Measurements from ENCODE around the gene YBX2.
"Not testable (repeated sequence)": the region's sequence is repeated elsewhere in the genome, so short reads cannot be mapped to it uniquely, and the experiment has no call there.

The YBX2 gene

GRCh38 chr17:7294614-7295153, at the start of gene YBX2:
Gene YBX2 (minus strand): TSS chr17:7294639. CDS start chr17:7294500, 139 bp downstream.
- Mint-ChIP-seq H3K27me3 (ENCODE audit: low read depth) (peaks cover 34% of the 10 kb centered on the region), H3K4me3 (peak within 1 kb of the TSS; percentile 82), H3K4me1 (ENCODE audit: low read depth) (peaks cover 20% of the 10 kb centered on the region), H3K9me3 (no peaks in the 10 kb centered on the region), H3K36me3 (ENCODE audit: low read depth) (no peaks in the 10 kb centered on the region), H3K27ac (peak within 1 kb of the TSS; percentile 60)
- peak; percentile 86 for DNase-seq (ENCODE audit: low spot score)

GRCh38 chr17:7343250-7343649, 48.8 kb upstream of the YBX2 start:
- Mint-ChIP-seq H3K9me3 (no peaks in the 10 kb centered on the region), H3K4me3 (no peak overlapping the region), H3K27me3 (ENCODE audit: low read depth) (no peaks in the 10 kb centered on the region), H3K27ac (no peak overlapping the region), H3K4me1 (ENCODE audit: low read depth) (peaks cover 9% of the 10 kb centered on the region), H3K36me3 (ENCODE audit: low read depth) (peaks cover 52% of the 10 kb centered on the region)
- DNase-seq (ENCODE audit: low spot score), result no peak

- Mint-ChIP-seq H3K27me3 (ENCODE audit: low read depth) (no peaks in the 10 kb centered on the region), H3K4me1 (ENCODE audit: low read depth) (peaks cover 20% of the 10 kb centered on the region), H3K27ac (no peak overlapping the region), H3K4me3 (no peak overlapping the region), H3K9me3 (no peaks in the 10 kb centered on the region), H3K36me3 (ENCODE audit: low read depth) (peaks cover 53% of the 10 kb centered on the region)
- no peak for DNase-seq (ENCODE audit: low spot score)
These were observed 47.4 kb upstream of the YBX2 start for GRCh38 chr17:7341842-7342241.

GRCh38 chr17:7340179-7340578, 45.7 kb upstream of the YBX2 start:
- H3K36me3 Mint-ChIP-seq (ENCODE audit: low read depth), result peaks cover 49% of the 10 kb centered on the region
- no peak overlapping the region for H3K27ac Mint-ChIP-seq
- DNase-seq (ENCODE audit: low spot score), result no peak
- H3K9me3 Mint-ChIP-seq, result no peaks in the 10 kb centered on the region
- peaks cover 31% of the 10 kb centered on the region for H3K4me1 Mint-ChIP-seq (ENCODE audit: low read depth)
- no peak overlapping the region for H3K4me3 Mint-ChIP-seq
- no peaks in the 10 kb centered on the region for H3K27me3 Mint-ChIP-seq (ENCODE audit: low read depth)

- not testable (repeated sequence) for H3K9me3 Mint-ChIP-seq; H3K27me3 Mint-ChIP-seq (ENCODE audit: low read depth); DNase-seq (ENCODE audit: low spot score)
- Mint-ChIP-seq H3K4me3 (peak overlapping the region; percentile 95), H3K4me1 (ENCODE audit: low read depth) (peaks cover 43% of the 10 kb centered on the region), H3K36me3 (ENCODE audit: low read depth) (peaks cover 34% of the 10 kb centered on the region), H3K27ac (peak overlapping the region; percentile 94)
These were observed 43.2 kb upstream of the YBX2 start for GRCh38 chr17:7337600-7337999.

GRCh38 chr17:7336240-7337175, 42.1 kb upstream of the YBX2 start, which contains the start of gene ACAP1:
Gene ACAP1 (plus strand): TSS chr17:7336529. CDS start chr17:7336735, 206 bp downstream.
- Mint-ChIP-seq H3K27ac (peak within 1 kb of the TSS; percentile 94), H3K9me3 (no peaks in the 10 kb centered on the region), H3K27me3 (ENCODE audit: low read depth) (no peaks in the 10 kb centered on the region), H3K4me1 (ENCODE audit: low read depth) (peaks cover 51% of the 10 kb centered on the region), H3K36me3 (ENCODE audit: low read depth) (peaks cover 28% of the 10 kb centered on the region), H3K4me3 (peak within 1 kb of the TSS; percentile 95)
- peak; percentile 72 for DNase-seq (ENCODE audit: low spot score)

- peaks cover 51% of the 10 kb centered on the region for H3K4me1 Mint-ChIP-seq (ENCODE audit: low read depth)
- H3K27me3 Mint-ChIP-seq (ENCODE audit: low read depth); H3K9me3 Mint-ChIP-seq; DNase-seq (ENCODE audit: low spot score): not testable (repeated sequence)
- H3K4me3 Mint-ChIP-seq, result peak overlapping the region; percentile 95
- peak overlapping the region; percentile 94 for H3K27ac Mint-ChIP-seq
- peaks cover 25% of the 10 kb centered on the region for H3K36me3 Mint-ChIP-seq (ENCODE audit: low read depth)
These were observed 41.3 kb upstream of the YBX2 start for GRCh38 chr17:7335765-7336164.

- Mint-ChIP-seq H3K4me1 (ENCODE audit: low read depth) (peaks cover 55% of the 10 kb centered on the region), H3K36me3 (ENCODE audit: low read depth) (peaks cover 23% of the 10 kb centered on the region), H3K4me3 (peak overlapping the region; percentile 95), H3K9me3 (no peaks in the 10 kb centered on the region), H3K27ac (peak overlapping the region; percentile 94), H3K27me3 (ENCODE audit: low read depth) (no peaks in the 10 kb centered on the region)
- no peak for DNase-seq (ENCODE audit: low spot score)
These were observed 40.6 kb upstream of the YBX2 start for GRCh38 chr17:7334938-7335538.

GRCh38 chr17:7332600-7333069, 38.2 kb upstream of the YBX2 start:
- peak; percentile 61 for DNase-seq (ENCODE audit: low spot score)
- Mint-ChIP-seq H3K36me3 (ENCODE audit: low read depth) (peaks cover 11% of the 10 kb centered on the region), H3K27ac (peak overlapping the region; percentile 93), H3K4me1 (ENCODE audit: low read depth) (peaks cover 56% of the 10 kb centered on the region), H3K4me3 (peak overlapping the region; percentile 78)
- not testable (repeated sequence) for H3K9me3 Mint-ChIP-seq; H3K27me3 Mint-ChIP-seq (ENCODE audit: low read depth)

GRCh38 chr17:7332111-7332510, 37.7 kb upstream of the YBX2 start:
- no peak for DNase-seq (ENCODE audit: low spot score)
- H3K27me3 Mint-ChIP-seq (ENCODE audit: low read depth), result no peaks in the 10 kb centered on the region
- no peaks in the 10 kb centered on the region for H3K9me3 Mint-ChIP-seq
- H3K4me3 Mint-ChIP-seq, result peak overlapping the region; percentile 78
- peaks cover 6% of the 10 kb centered on the region for H3K36me3 Mint-ChIP-seq (ENCODE audit: low read depth)
- H3K4me1 Mint-ChIP-seq (ENCODE audit: low read depth), result peaks cover 52% of the 10 kb centered on the region
- peak overlapping the region; percentile 93 for H3K27ac Mint-ChIP-seq

GRCh38 chr17:7330638-7331015, 36.2 kb upstream of the YBX2 start:
- Mint-ChIP-seq H3K4me1 (ENCODE audit: low read depth) (peaks cover 42% of the 10 kb centered on the region), H3K36me3 (ENCODE audit: low read depth) (no peaks in the 10 kb centered on the region), H3K4me3 (peak overlapping the region; percentile 90), H3K27ac (peak overlapping the region; percentile 72), H3K27me3 (ENCODE audit: low read depth) (no peaks in the 10 kb centered on the region), H3K9me3 (no peaks in the 10 kb centered on the region)
- no peak for DNase-seq (ENCODE audit: low spot score)

GRCh38 chr17:7329997-7330637, 35.7 kb upstream of the YBX2 start:
- peak overlapping the region; percentile 90 for H3K4me3 Mint-ChIP-seq
- H3K27me3 Mint-ChIP-seq (ENCODE audit: low read depth), result no peaks in the 10 kb centered on the region
- peak; percentile 78 for DNase-seq (ENCODE audit: low spot score)
- H3K36me3 Mint-ChIP-seq (ENCODE audit: low read depth), result no peaks in the 10 kb centered on the region
- peaks cover 37% of the 10 kb centered on the region for H3K4me1 Mint-ChIP-seq (ENCODE audit: low read depth)
- H3K27ac Mint-ChIP-seq, result peak overlapping the region; percentile 96
- H3K9me3 Mint-ChIP-seq, result no peaks in the 10 kb centered on the region

- Mint-ChIP-seq H3K27ac (peak overlapping the region; percentile 96), H3K9me3 (no peaks in the 10 kb centered on the region), H3K4me1 (ENCODE audit: low read depth) (peaks cover 37% of the 10 kb centered on the region), H3K4me3 (peak overlapping the region; percentile 90), H3K27me3 (ENCODE audit: low read depth) (no peaks in the 10 kb centered on the region), H3K36me3 (ENCODE audit: low read depth) (no peaks in the 10 kb centered on the region)
- peak; percentile 97 for DNase-seq (ENCODE audit: low spot score)
These were observed 35.0 kb upstream of the YBX2 start for GRCh38 chr17:7329374-7329996.

All from T-helper 2 cell treated with Interferon-gamma antibody and Interleukin-4, amounts not matched to agents 5 μg/mL and 100 μg/mL, for 36 hours (primary cell).